Stimulated activated CD4-positive, alpha-beta T cell treated with anti-CD3 and anti-CD28 coated beads, Interleukin-15, amount 100 ng/mL, for 24 hours (primary cell): ENCODE measurements around the gene CABCOCO1.
A peak's percentile ranks its signal among the peaks of the same experiment; 100 is the strongest.
"Not testable (repeated sequence)": the region's sequence is repeated elsewhere in the genome, so short reads cannot be mapped to it uniquely, and the experiment has no call there.

Source experiments
- DNase-seq: peaks from one replicate; pipeline ENCODE4 v3.0.0-alpha.2; 2020

CABCOCO1 gene

GRCh38 chr10:61719906-61720305, 57.2 kb downstream of the CABCOCO1 start:
- no peak for DNase-seq

GRCh38 chr10:61721431-61721830, 58.7 kb downstream of the CABCOCO1 start:
- no peak for DNase-seq

- DNase-seq = not testable (repeated sequence)
Observed at GRCh38 chr10:61725221-61725620, 62.5 kb downstream of the CABCOCO1 start.

GRCh38 chr10:61729596-61729995, 66.9 kb downstream of the CABCOCO1 start:
- DNase-seq = no peak

GRCh38 chr10:61730671-61731070, 67.9 kb downstream of the CABCOCO1 start:
- DNase-seq = no peak

GRCh38 chr10:61731638-61732037, 68.9 kb downstream of the CABCOCO1 start:
- no peak for DNase-seq

- DNase-seq = no peak
Observed at GRCh38 chr10:61732629-61733278, 70.0 kb downstream of the CABCOCO1 start.

- DNase-seq = peak; percentile 6
Observed at GRCh38 chr10:61733358-61733940, 70.7 kb downstream of the CABCOCO1 start.

GRCh38 chr10:61735882-61736281, 73.2 kb downstream of the CABCOCO1 start:
- DNase-seq = no peak

- DNase-seq = not testable (repeated sequence)
Observed at GRCh38 chr10:61737455-61737854, 74.7 kb downstream of the CABCOCO1 start.

- DNase-seq = no peak
Observed at GRCh38 chr10:61742812-61743211, 80.1 kb downstream of the CABCOCO1 start.

GRCh38 chr10:61744469-61744868, 81.7 kb downstream of the CABCOCO1 start:
- DNase-seq = peak; percentile 16

- no peak for DNase-seq
Observed at GRCh38 chr10:61746377-61746776, 83.6 kb downstream of the CABCOCO1 start.

GRCh38 chr10:61747307-61747706, 84.6 kb downstream of the CABCOCO1 start:
- DNase-seq = no peak

GRCh38 chr10:61749291-61749690, 86.6 kb downstream of the CABCOCO1 start:
- DNase-seq = no peak

- peak; percentile 82 for DNase-seq
Observed at GRCh38 chr10:61750943-61751471, 88.3 kb downstream of the CABCOCO1 start.

- no peak for DNase-seq
Observed at GRCh38 chr10:61751599-61751998, 88.9 kb downstream of the CABCOCO1 start.

- DNase-seq = no peak
Observed at GRCh38 chr10:61752111-61753011, 89.6 kb downstream of the CABCOCO1 start.

GRCh38 chr10:61753453-61753852, 90.7 kb downstream of the CABCOCO1 start:
- DNase-seq = no peak

- no peak for DNase-seq
Observed at GRCh38 chr10:61754587-61755550, 92.1 kb downstream of the CABCOCO1 start.

- DNase-seq = no peak
Observed at GRCh38 chr10:61757001-61757400, 94.3 kb downstream of the CABCOCO1 start.
